ENCODE measurements around the gene NEGR1.

The NEGR1 gene

DNA sequence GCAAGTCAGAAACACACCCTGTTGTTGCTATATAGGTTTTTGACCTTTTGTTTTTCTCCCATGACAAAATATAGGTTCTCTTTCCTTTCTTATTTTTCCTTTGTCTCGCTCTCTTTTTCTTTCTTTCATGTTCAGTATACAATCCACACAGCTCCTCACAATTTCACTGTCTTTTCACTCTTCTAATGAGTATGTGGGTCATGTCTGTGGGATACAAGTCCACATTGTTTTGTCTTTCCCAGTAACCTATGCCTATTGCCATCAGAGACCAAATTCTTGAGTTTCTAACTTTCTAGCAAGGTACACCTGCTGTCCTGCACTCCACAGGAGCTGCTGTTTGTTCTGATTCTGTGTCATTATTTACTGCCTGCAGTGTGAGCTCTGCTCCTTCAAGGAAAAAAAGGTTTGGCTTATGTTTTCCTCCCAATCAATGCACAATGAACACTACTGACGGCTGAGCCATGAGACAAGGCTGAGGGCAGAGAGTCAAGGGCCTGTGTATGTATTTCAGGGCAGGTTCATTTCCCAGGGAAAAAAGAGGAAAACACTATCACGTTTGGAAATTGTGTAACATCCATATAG is 453.8 kb downstream of the NEGR1 start:
- no peak for DNase-seq (ENCODE audit: low read depth)
- no peak for TF ChIP-seq CTCF (IDR thresholded peaks at IDR 0.05; ENCODE audit: low read depth, low read length, missing control alignments)
- no peak overlapping the region for H3K4me3 ChIP-seq (ENCODE audit: low read depth, low read length)

- no peak for TF ChIP-seq CTCF (IDR thresholded peaks at IDR 0.05; ENCODE audit: low read depth, low read length, missing control alignments)
- H3K4me3 ChIP-seq (ENCODE audit: low read depth, low read length): no peak overlapping the region
- DNase-seq (ENCODE audit: low read depth): no peak
Measured at GRCh38 chr1:71823708-71824305, 458.5 kb downstream of the NEGR1 start.

GRCh38 chr1:71817028-71817427 is 465.3 kb downstream of the NEGR1 start:
- no peak for DNase-seq (ENCODE audit: low read depth)
- no peak for TF ChIP-seq CTCF (IDR thresholded peaks at IDR 0.05; ENCODE audit: low read depth, low read length, missing control alignments)
- H3K4me3 ChIP-seq (ENCODE audit: low read depth, low read length): no peak overlapping the region

DNA sequence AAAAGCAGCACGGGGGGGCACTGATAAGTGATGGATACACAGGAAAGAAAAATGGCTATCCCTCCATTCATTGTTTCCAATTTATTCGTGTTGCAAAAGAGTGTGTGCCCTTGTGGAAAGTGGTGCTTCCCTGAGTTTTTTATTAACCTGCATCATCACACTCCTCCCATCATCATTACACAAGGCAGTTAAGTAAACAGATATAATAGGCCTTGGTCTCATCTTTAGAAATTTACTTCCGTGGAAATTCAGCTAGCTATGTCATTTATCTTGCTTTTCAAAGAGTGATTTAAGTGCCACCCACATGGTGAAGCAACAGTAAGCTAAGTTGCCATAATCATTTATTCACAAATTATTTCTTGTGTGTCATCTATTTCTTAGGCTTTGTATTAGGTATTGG is 473.3 kb downstream of the NEGR1 start:
- DNase-seq (ENCODE audit: low read depth): no peak
- no peak overlapping the region for H3K4me3 ChIP-seq (ENCODE audit: low read depth, low read length)
- no peak for TF ChIP-seq CTCF (IDR thresholded peaks at IDR 0.05; ENCODE audit: low read depth, low read length, missing control alignments)

GRCh38 chr1:71804140-71804539 is 478.2 kb downstream of the NEGR1 start:
- DNase-seq (ENCODE audit: low read depth): no peak

DNA sequence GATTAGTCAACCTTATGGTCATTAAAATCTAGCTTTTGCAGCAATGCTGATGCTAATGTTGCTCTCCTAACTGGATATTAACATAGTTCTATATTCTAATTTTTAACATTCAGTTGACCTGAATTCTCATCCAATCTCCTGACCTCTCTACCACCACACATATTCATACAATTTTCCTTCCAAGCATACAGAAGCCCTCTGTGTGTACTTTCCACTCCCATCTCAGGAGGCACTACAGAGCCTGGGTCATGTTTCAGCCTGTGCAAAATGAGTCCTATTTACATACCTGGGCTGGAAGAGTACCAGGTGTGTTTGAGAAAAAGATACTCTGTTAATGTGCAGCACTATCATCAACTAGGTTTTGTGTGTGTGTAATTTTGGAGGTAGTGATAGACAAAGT is 486.3 kb downstream of the NEGR1 start:
- no peak for DNase-seq (ENCODE audit: low read depth)
- no peak for TF ChIP-seq CTCF (IDR thresholded peaks at IDR 0.05; ENCODE audit: low read depth, low read length, missing control alignments)
- no peak overlapping the region for H3K4me3 ChIP-seq (ENCODE audit: low read depth, low read length)

More at GRCh38 chr1:71804140-71804539, 478.2 kb downstream of the NEGR1 start:
- no peak overlapping the region for H3K4me3 ChIP-seq (ENCODE audit: low read depth, low read length)
- TF ChIP-seq CTCF (IDR thresholded peaks at IDR 0.05; ENCODE audit: low read depth, low read length, missing control alignments): no peak

DNA sequence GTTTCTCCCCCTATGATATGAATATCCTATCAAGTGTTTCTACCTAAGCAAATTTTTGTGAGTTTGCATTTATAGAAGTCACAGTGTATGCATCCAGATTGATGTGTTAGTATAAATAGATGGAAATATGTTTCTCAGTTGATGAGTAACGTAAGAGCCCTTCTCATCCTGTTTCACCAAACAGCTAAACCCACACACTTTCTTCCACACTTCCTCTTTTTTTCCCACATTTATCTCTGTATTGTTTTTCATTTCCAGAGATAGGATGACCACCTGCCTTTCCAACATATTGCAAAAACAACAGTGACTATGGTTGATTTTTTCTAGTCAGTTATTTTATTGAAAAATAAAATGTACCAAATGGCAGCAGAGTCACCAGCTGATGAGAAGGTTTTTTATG is 490.1 kb downstream of the NEGR1 start:
- no peak for DNase-seq (ENCODE audit: low read depth)
- TF ChIP-seq CTCF (IDR thresholded peaks at IDR 0.05; ENCODE audit: low read depth, low read length, missing control alignments): no peak
- H3K4me3 ChIP-seq (ENCODE audit: low read depth, low read length): no peak overlapping the region
